Measurements from ENCODE around the gene GPATCH4. TPM values are rescaled to one million over a fixed set of nuclear protein-coding genes. Genes with fewer than 3 reads are reported as not detected.
A peak's percentile ranks its signal among the peaks of the same experiment; 100 is the strongest.
"Not testable (repeated sequence)": the region's sequence is repeated elsewhere in the genome, so short reads cannot be mapped to it uniquely, and the experiment has no call there.

Gene GPATCH4
- total RNA-seq, 8 experiments from 2014 or later = 14.7 to 50.1 (median 30.5) TPM

- Histone ChIP-seq H3K4me1 (replicated peaks in 1 of 2) (peaks cover 20 to 21% of the 10 kb centered on the region in 2 donors), H3K4me3 (peak within 1 kb of the TSS; percentile 28 to 43 (median 36)), H3K27ac (no peak within 1 kb of the TSS)
- in situ Hi-C loops (cut with MboI; ENCODE audit: low pct_unique_long_range_greater_than_20kb in 2 of 9, low sequenced_read_pairs in 9 of 9, unreplicated experiment in 9 of 9) = no loop called here
- WGBS, 10 experiments = 0 to 3% (median 1%) methylated on average over 2 to 19 of the region's 46 CpGs; no CpG with 5 or more reads in 6 of the 10 experiments
- ATAC-seq (replicated peaks in 6 of 8) = peak; percentile 78 to 93 (median 90)
These were observed 40.5 kb upstream of the GPATCH4 start, which contains the start of gene BCAN for GRCh38 chr1:156641761-156642264. BCAN (plus strand) TSS chr1:156642117; CDS start chr1:156646055, 3,938 bp downstream.

- in situ Hi-C loops (cut with MboI; ENCODE audit: low pct_unique_long_range_greater_than_20kb in 2 of 9, low sequenced_read_pairs in 9 of 9, unreplicated experiment in 9 of 9) = no loop called here
- 5 to 100% (median 29%) methylated on average over 1 to 4 of the region's 6 CpGs; no CpG with 5 or more reads in 2 of the 10 experiments for WGBS, 10 experiments
- Histone ChIP-seq H3K4me3 (peak overlapping the region; percentile 28 to 43 (median 36)), H3K4me1 (replicated peaks in 1 of 2) (peaks cover 20 to 21% of the 10 kb centered on the region in 2 donors), H3K27ac (no peak overlapping the region)
- peak in 5 of 8 experiments; percentile 3 to 13 (median 7) for ATAC-seq (replicated peaks in 6 of 8)
These were observed 39.8 kb upstream of the GPATCH4 start for GRCh38 chr1:156640842-156641706.

GRCh38 chr1:156639601-156640101 lies 38.4 kb upstream of the GPATCH4 start:
- ATAC-seq (replicated peaks in 6 of 8) = no peak
- no peak overlapping the region for H3K4me3 ChIP-seq
- no peak overlapping the region for H3K27ac ChIP-seq
- H3K4me1 ChIP-seq (replicated peaks in 1 of 2) = peaks cover 20 to 21% of the 10 kb centered on the region in 2 donors
- in situ Hi-C loops (cut with MboI; ENCODE audit: low pct_unique_long_range_greater_than_20kb in 2 of 9, low sequenced_read_pairs in 9 of 9, unreplicated experiment in 9 of 9) = no loop called here
- WGBS, 10 experiments = 20 to 80% (median 65%) methylated on average over 1 to 5 of the region's 6 CpGs; no CpG with 5 or more reads in 3 of the 10 experiments

- in situ Hi-C loops (cut with MboI; ENCODE audit: low pct_unique_long_range_greater_than_20kb in 2 of 9, low sequenced_read_pairs in 9 of 9, unreplicated experiment in 9 of 9) = no loop called here
- 0 to 80% (median 43%) methylated on average over 1 to 5 of the region's 8 CpGs; no CpG with 5 or more reads in 4 of the 10 experiments for WGBS, 10 experiments
- H3K27ac ChIP-seq = no peak overlapping the region
- peaks cover 20% of the 10 kb centered on the region in 2 donors for H3K4me1 ChIP-seq (replicated peaks in 1 of 2)
- ATAC-seq (replicated peaks in 6 of 8) = peak in 2 of 8 experiments; percentile 22 to 39
- no peak overlapping the region for H3K4me3 ChIP-seq
These were observed 37.1 kb upstream of the GPATCH4 start for GRCh38 chr1:156638189-156638985.

GRCh38 chr1:156632355-156632754 lies 31.1 kb upstream of the GPATCH4 start:
- in situ Hi-C loops (cut with MboI; ENCODE audit: low pct_unique_long_range_greater_than_20kb in 2 of 9, low sequenced_read_pairs in 9 of 9, unreplicated experiment in 9 of 9) = no loop called here
- no peak overlapping the region for H3K27ac ChIP-seq
- H3K4me1 ChIP-seq (replicated peaks in 1 of 2) = no peaks in the 10 kb centered on the region
- WGBS, 10 experiments = 13 to 80% (median 48%) methylated on average over 1 to 3 of the region's 3 CpGs; no CpG with 5 or more reads in 2 of the 10 experiments
- no peak overlapping the region for H3K4me3 ChIP-seq
- ATAC-seq (replicated peaks in 6 of 8) = no peak

GRCh38 chr1:156631152-156631551 lies 29.9 kb upstream of the GPATCH4 start:
- in situ Hi-C loops (cut with MboI; ENCODE audit: low pct_unique_long_range_greater_than_20kb in 2 of 9, low sequenced_read_pairs in 9 of 9, unreplicated experiment in 9 of 9); H3K4me3 ChIP-seq; H3K27ac ChIP-seq; ATAC-seq (replicated peaks in 6 of 8); H3K4me1 ChIP-seq (replicated peaks in 1 of 2): not testable (repeated sequence)
- 15 to 67% (median 52%) methylated on average over 2 to 9 of the region's 9 CpGs for WGBS, 10 experiments

GRCh38 chr1:156629823-156630449 lies 28.7 kb upstream of the GPATCH4 start:
- in situ Hi-C loops (cut with MboI; ENCODE audit: low pct_unique_long_range_greater_than_20kb in 2 of 9, low sequenced_read_pairs in 9 of 9, unreplicated experiment in 9 of 9) = no loop called here
- ATAC-seq (replicated peaks in 6 of 8) = no peak
- Histone ChIP-seq H3K4me3 (no peak overlapping the region), H3K4me1 (replicated peaks in 1 of 2) (peaks cover 0 to 8% of the 10 kb centered on the region in 2 donors), H3K27ac (no peak overlapping the region)
- 41 to 100% (median 78%) methylated on average over 1 to 8 of the region's 8 CpGs; no CpG with 5 or more reads in 1 of the 10 experiments for WGBS, 10 experiments

GRCh38 chr1:156627313-156627880 lies 26.1 kb upstream of the GPATCH4 start:
- no peak overlapping the region for H3K4me3 ChIP-seq
- 50 to 100% (median 91%) methylated on average over 2 of the region's 2 CpGs; no CpG with 5 or more reads in 3 of the 10 experiments for WGBS, 10 experiments
- in situ Hi-C loops (cut with MboI; ENCODE audit: low pct_unique_long_range_greater_than_20kb in 2 of 9, low sequenced_read_pairs in 9 of 9, unreplicated experiment in 9 of 9) = no loop called here
- peak in 3 of 8 experiments; percentile 12 to 50 (median 27) for ATAC-seq (replicated peaks in 6 of 8)
- no peak overlapping the region for H3K27ac ChIP-seq
- H3K4me1 ChIP-seq (replicated peaks in 1 of 2) = peaks cover 0 to 14% of the 10 kb centered on the region in 2 donors

GRCh38 chr1:156626079-156626438 lies 24.8 kb upstream of the GPATCH4 start:
- no peak overlapping the region for H3K27ac ChIP-seq
- ATAC-seq (replicated peaks in 6 of 8) = no peak
- peaks cover 0 to 14% of the 10 kb centered on the region in 2 donors for H3K4me1 ChIP-seq (replicated peaks in 1 of 2)
- WGBS, 10 experiments = 0 to 100% (median 50%) methylated on average over 2 to 4 of the region's 4 CpGs; no CpG with 5 or more reads in 1 of the 10 experiments
- H3K4me3 ChIP-seq = peak overlapping the region in 2 of 5 donors; percentile 34 to 42
- in situ Hi-C loops (cut with MboI; ENCODE audit: low pct_unique_long_range_greater_than_20kb in 2 of 9, low sequenced_read_pairs in 9 of 9, unreplicated experiment in 9 of 9) = no loop called here

- no peak overlapping the region for H3K27ac ChIP-seq
- 0 to 8% (median 1%) methylated on average over 1 to 14 of the region's 45 CpGs; no CpG with 5 or more reads in 4 of the 10 experiments for WGBS, 10 experiments
- in situ Hi-C loops (cut with MboI; ENCODE audit: low pct_unique_long_range_greater_than_20kb in 2 of 9, low sequenced_read_pairs in 9 of 9, unreplicated experiment in 9 of 9) = no loop called here
- peak; percentile 17 to 63 (median 58) for ATAC-seq (replicated peaks in 6 of 8)
- peaks cover 0 to 14% of the 10 kb centered on the region in 2 donors for H3K4me1 ChIP-seq (replicated peaks in 1 of 2)
- H3K4me3 ChIP-seq = peak overlapping the region; percentile 9 to 42 (median 31)
These were observed 24.3 kb upstream of the GPATCH4 start for GRCh38 chr1:156625436-156626078.

- Histone ChIP-seq H3K4me3 (peak overlapping the region; percentile 23 to 42 (median 31)), H3K27ac (no peak overlapping the region), H3K4me1 (replicated peaks in 1 of 2) (peaks cover 0 to 14% of the 10 kb centered on the region in 2 donors)
- WGBS, 10 experiments = 0 to 24% (median 2%) methylated on average over 4 to 33 of the region's 55 CpGs; no CpG with 5 or more reads in 5 of the 10 experiments
- in situ Hi-C loops (cut with MboI; ENCODE audit: low pct_unique_long_range_greater_than_20kb in 2 of 9, low sequenced_read_pairs in 9 of 9, unreplicated experiment in 9 of 9) = loop anchor here in 3 of 9 experiments (25.0 kb wide), 2 partner anchors 188 to 238 kb away; no protein-coding TSS in a partner anchor
- ATAC-seq (replicated peaks in 6 of 8) = peak in 6 of 8 experiments; percentile 1 to 20 (median 14)
These were observed 23.6 kb upstream of the GPATCH4 start for GRCh38 chr1:156624814-156625435.
